HEK293 (cell line): Measurements from ENCODE around the gene SIGLEC15.
A peak's percentile ranks its signal among the peaks of the same experiment; 100 is the strongest.

ENCODE experiments used
- CTCF ChIA-PET: fragments of 350-600 bp; formaldehyde crosslinking; extraction: SDS; loops from one replicate; lab custom pipeline; 2021; ENCODE audit warnings: antibody characterized with exemption; lab: Yijun Ruan, JAX
- POLR2A ChIA-PET: fragments of 300-600 bp; formaldehyde crosslinking; extraction: SDS; loops from one replicate; lab custom pipeline; 2020; ENCODE audit warnings: antibody characterized with exemption, inconsistent platforms; lab: Yijun Ruan, JAX
- H3K27ac ChIP-seq: fragments of 200-500 bp; sonication (Bioruptor generic); 2 replicates; pipeline ENCODE4 v1.5.1; 2014; ENCODE audit warnings: low read depth, low read length, control low read depth, inconsistent platforms; ENCODE audit errors: extremely low read depth
- H3K36me3 ChIP-seq, 2 experiments: fragments of 200-500 bp in 1 of 2; sonication (Bioruptor generic) in 1 of 2; 1 replicate in 1 of 2; 2 replicates in 1 of 2; pipeline ENCODE4 v1.5.1; 2014 to 2017; ENCODE audit warnings: inconsistent platforms in 2 of 2, low read length in 2 of 2; ENCODE audit not compliant: control insufficient read depth in 2 of 2, insufficient read depth in 1 of 2
- H3K4me1 ChIP-seq: fragments of 200-500 bp; sonication (Bioruptor generic); 2 replicates; pipeline ENCODE4 v1.5.1; 2014; ENCODE audit warnings: mild to moderate bottlenecking, low read length, inconsistent platforms; ENCODE audit not compliant: control insufficient read depth, insufficient read depth
- H3K4me3 ChIP-seq: 2 replicates; pipeline ENCODE4 v1.5.1; 2011; ENCODE audit warnings: low read depth, mild to moderate bottlenecking, control low read depth, low read length, moderate library complexity
- H3K9me3 ChIP-seq: fragments of 200-500 bp; sonication (Bioruptor generic); 2 replicates; pipeline ENCODE4 v1.5.1; 2014; ENCODE audit warnings: low read depth, low read length, inconsistent platforms; ENCODE audit not compliant: control insufficient read depth, insufficient read depth
- HOXA7 ChIP-seq: sonication (generic); formaldehyde crosslinking; IDR thresholded peaks from 2 replicates; pipeline ENCODE4 v1.8.1; 2022; ENCODE audit warnings: missing genetic modification reagents, borderline replicate concordance
- ZBTB17 ChIP-seq: fragments of 450-650 bp; formaldehyde crosslinking; IDR thresholded peaks from 2 replicates; pipeline ENCODE4 v1.5.1; 2016; ENCODE audit warnings: missing biosample characterization, missing genetic modification characterization
- ZNF133 ChIP-seq: fragments of 450-650 bp; formaldehyde crosslinking; IDR thresholded peaks from 2 replicates; pipeline ENCODE4 v1.5.1; 2016; ENCODE audit warnings: missing biosample characterization, missing genetic modification characterization
- ZNF2 ChIP-seq: fragments of 450-650 bp; formaldehyde crosslinking; IDR thresholded peaks from 2 replicates; pipeline ENCODE4 v1.5.1; 2016; ENCODE audit warnings: missing biosample characterization, missing genetic modification characterization
- ZNF350 ChIP-seq: fragments of 450-650 bp; formaldehyde crosslinking; IDR thresholded peaks from 2 replicates; pipeline ENCODE4 v1.5.0; 2017; ENCODE audit warnings: missing biosample characterization, mild to moderate bottlenecking, missing genetic modification characterization
- ZNF354C ChIP-seq: fragments of 450-650 bp; formaldehyde crosslinking; IDR thresholded peaks from 2 replicates; pipeline ENCODE4 v1.5.1; 2016; ENCODE audit warnings: missing biosample characterization, missing genetic modification characterization, low read depth, borderline replicate concordance
- ZNF416 ChIP-seq: fragments of 450-650 bp; formaldehyde crosslinking; IDR thresholded peaks from 2 replicates; pipeline ENCODE4 v1.5.1; 2016; ENCODE audit warnings: missing biosample characterization, missing genetic modification characterization
- TF ChIP-seq, protein P1 (sequence below): fragments of 450-650 bp; formaldehyde crosslinking; IDR thresholded peaks from 2 replicates; pipeline ENCODE4 v1.5.1; 2016; ENCODE audit warnings: missing biosample characterization, missing genetic modification characterization
- TF ChIP-seq, protein P2 (sequence below): sonication (generic); formaldehyde crosslinking; IDR thresholded peaks from 2 replicates; pipeline ENCODE4 v1.8.1; 2022; ENCODE audit warnings: mild to moderate bottlenecking, moderate library complexity, missing genetic modification reagents

SIGLEC15 gene

DNA sequence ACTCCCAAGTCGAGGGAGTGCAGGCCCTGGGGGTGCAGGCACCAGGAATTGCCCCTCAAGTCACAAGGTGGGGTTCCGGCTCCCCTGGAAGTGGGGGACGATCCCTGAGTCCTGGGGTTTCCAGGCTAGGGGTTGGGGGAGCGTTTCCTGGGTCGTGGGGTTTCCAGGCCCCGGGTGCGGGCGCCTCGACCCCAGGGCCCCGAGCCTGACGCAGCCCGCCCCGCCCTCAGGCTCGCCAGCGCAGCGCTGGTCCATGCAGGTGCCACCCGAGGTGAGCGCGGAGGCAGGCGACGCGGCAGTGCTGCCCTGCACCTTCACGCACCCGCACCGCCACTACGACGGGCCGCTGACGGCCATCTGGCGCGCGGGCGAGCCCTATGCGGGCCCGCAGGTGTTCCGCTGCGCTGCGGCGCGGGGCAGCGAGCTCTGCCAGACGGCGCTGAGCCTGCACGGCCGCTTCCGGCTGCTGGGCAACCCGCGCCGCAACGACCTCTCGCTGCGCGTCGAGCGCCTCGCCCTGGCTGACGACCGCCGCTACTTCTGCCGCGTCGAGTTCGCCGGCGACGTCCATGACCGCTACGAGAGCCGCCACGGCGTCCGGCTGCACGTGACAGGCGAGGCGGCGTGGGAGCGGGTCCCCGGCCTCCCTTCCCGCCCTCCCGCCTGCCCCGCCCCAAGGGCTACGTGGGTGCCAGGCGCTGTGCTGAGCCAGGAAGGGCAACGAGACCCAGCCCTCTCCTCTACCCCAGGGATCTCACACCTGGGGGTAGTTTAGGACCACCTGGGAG lies 12.0 kb downstream of the SIGLEC15 start:
- ChIA-PET CTCF (interaction anchor here (0.7 to 1.7 kb wide), 4 partner anchors 51 to 173 kb away, joined by 3 to 7 read pairs (median 4); no protein-coding TSS in a partner anchor), POLR2A (no interaction called here)
- Histone ChIP-seq H3K27ac (no peak overlapping the region), H3K4me3 (no peak overlapping the region), H3K4me1 (peaks cover 3% of the 10 kb centered on the region; the same call in 1 of the 2 replicates), H3K36me3 (no peaks in the 10 kb centered on the region), H3K9me3 (no peaks in the 10 kb centered on the region)
- TF ChIP-seq ZNF350 (tag by site-specific recombination), result no peak

DNA sequence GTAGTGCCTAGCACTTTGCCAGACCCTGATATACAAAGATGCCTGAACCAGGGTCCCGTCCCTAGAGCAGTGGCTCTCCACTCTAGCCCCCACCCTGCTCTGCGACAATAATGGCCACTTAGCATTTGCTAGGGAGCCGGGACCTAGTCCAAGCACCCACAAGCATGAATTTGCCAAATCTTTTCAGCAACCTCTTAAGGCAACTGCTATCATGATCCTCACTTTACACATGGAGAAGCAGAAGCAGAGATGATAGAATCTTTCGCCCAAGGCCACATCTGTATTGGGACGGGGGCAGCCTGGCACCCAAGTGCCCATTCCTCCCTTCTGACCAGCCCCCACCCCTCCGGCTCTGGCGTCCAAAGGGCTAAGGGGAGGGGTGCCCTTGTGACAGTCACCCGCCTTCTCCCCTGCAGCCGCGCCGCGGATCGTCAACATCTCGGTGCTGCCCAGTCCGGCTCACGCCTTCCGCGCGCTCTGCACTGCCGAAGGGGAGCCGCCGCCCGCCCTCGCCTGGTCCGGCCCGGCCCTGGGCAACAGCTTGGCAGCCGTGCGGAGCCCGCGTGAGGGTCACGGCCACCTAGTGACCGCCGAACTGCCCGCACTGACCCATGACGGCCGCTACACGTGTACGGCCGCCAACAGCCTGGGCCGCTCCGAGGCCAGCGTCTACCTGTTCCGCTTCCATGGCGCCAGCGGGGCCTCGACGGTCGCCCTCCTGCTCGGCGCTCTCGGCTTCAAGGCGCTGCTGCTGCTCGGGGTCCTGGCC lies 13.0 kb downstream of the SIGLEC15 start:
- POLR2A ChIA-PET, result no interaction called here
- CTCF ChIA-PET, result interaction anchor here (0.7 to 2.0 kb wide), 5 partner anchors 12 to 150 kb away, joined by 3 to 14 read pairs (median 3); partner anchors contain the start of gene SLC14A1
- no peak overlapping the region for H3K4me3 ChIP-seq
- no peak for TF ChIP-seq ZNF416 (tag by site-specific recombination)
- H3K4me1 ChIP-seq, result peaks cover 3% of the 10 kb centered on the region; the same call in 1 of the 2 replicates
- H3K27ac ChIP-seq, result no peak overlapping the region
- H3K36me3 ChIP-seq, result no peaks in the 10 kb centered on the region
- H3K9me3 ChIP-seq, result no peaks in the 10 kb centered on the region

DNA sequence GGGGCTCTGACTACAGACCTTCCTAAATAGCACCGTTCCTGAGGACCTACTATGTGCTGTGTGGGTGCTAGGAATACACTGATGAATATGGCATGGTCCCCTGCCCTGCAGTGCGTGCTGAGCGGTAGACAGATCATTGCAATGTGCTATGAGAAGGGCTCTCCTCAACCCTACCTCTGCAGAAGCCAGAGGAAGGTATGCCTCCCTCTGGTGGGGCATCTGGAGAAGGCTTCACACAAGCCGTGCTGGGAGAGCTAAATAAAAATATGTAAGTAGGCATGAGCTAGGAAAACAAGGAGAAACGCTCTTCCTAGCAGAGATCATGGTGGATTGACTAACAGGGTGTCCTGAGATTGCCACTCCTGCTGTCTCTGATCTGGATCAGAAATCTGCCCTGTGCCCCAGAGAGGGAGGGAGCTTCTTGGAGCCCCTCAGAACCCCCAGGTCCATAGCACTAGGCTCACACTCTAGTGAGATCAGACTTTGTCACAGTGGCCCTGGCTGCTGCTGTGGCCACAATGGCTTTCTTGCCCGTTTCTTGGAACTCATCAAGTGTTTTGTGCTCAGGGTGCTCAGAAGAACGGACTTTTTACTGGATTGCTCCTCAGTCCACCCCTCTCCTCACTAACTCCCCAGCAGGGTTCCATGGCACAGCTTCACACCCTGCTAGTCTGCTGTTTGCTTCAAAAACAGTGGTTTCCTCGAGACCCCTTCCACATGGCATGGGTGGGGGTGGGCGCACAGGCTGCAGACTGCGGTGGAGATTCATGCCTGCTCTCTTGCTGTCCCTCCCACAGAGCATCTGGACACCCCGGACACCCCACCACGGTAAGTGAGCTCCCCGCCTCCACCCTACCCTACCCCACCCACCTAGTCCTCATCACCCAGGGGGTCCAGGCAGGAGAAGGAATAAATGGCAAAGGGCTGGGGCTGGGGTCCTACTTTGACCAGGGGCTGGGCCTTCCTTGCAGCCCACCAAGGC lies 14.2 kb downstream of the SIGLEC15 start:
- H3K9me3 ChIP-seq, result no peaks in the 10 kb centered on the region
- H3K27ac ChIP-seq, result no peak overlapping the region
- no peak overlapping the region for H3K4me3 ChIP-seq
- POLR2A ChIA-PET, result no interaction called here
- CTCF ChIA-PET, result interaction anchor here (0.6 to 2.0 kb wide), 22 partner anchors 8 to 1193 kb away, joined by 3 to 14 read pairs (median 4); partner anchors contain the start of gene SLC14A1
- H3K4me1 ChIP-seq, result peaks cover 3% of the 10 kb centered on the region; the same call in 1 of the 2 replicates
- TF ChIP-seq ZNF133, result no peak
- TF ChIP-seq, protein P1, sequence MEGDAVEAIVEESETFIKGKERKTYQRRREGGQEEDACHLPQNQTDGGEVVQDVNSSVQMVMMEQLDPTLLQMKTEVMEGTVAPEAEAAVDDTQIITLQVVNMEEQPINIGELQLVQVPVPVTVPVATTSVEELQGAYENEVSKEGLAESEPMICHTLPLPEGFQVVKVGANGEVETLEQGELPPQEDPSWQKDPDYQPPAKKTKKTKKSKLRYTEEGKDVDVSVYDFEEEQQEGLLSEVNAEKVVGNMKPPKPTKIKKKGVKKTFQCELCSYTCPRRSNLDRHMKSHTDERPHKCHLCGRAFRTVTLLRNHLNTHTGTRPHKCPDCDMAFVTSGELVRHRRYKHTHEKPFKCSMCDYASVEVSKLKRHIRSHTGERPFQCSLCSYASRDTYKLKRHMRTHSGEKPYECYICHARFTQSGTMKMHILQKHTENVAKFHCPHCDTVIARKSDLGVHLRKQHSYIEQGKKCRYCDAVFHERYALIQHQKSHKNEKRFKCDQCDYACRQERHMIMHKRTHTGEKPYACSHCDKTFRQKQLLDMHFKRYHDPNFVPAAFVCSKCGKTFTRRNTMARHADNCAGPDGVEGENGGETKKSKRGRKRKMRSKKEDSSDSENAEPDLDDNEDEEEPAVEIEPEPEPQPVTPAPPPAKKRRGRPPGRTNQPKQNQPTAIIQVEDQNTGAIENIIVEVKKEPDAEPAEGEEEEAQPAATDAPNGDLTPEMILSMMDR (tag by site-specific recombination), result peak; percentile 77
- H3K36me3 ChIP-seq, result no peaks in the 10 kb centered on the region

DNA sequence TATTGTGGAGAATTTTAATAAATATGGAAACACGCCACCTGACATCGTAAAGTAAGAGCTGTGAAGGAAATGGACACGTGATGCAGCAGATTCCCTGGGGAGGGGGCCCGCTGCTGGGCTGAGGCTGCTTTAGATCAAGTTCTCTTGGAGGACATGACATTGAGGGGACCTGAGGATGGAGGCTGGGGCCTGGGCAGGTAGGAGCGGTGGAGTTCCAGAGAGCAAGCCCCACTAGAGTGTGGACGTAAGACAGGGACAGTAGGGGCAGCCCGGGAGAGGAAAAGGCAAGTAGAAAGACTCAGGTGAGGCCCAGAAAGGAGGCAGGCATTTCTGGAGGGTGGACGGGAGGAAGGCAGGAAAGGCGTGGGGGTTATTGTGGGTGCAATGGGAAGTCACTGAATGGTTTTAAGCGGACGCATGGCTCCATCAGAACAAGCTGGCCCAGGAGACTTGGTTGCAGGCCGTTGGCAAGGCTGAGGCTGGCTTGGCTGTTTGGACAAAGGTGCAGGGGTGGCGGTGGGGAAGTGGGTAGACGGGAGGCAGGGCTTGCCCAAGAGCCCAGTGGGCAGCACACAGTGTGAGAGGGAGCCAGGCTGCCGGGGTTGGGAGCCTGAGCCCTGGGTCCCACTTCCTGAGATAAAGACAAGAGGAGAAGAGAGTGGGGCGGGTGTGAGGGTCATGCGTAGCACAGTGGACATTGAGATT lies 15.7 kb downstream of the SIGLEC15 start:
- TF ChIP-seq ZBTB17 (no peak), HOXA7 (CRISPR knock-in tag) (no peak), ZNF354C (tag by site-specific recombination) (no peak), ZNF2 (tag by site-specific recombination) (no peak)
- TF ChIP-seq, protein P2, sequence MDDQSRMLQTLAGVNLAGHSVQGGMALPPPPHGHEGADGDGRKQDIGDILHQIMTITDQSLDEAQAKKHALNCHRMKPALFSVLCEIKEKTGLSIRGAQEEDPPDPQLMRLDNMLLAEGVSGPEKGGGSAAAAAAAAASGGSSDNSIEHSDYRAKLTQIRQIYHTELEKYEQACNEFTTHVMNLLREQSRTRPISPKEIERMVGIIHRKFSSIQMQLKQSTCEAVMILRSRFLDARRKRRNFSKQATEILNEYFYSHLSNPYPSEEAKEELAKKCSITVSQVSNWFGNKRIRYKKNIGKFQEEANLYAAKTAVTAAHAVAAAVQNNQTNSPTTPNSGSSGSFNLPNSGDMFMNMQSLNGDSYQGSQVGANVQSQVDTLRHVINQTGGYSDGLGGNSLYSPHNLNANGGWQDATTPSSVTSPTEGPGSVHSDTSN (CRISPR knock-in tag), result no peak
- H3K4me3 ChIP-seq, result no peak overlapping the region
- H3K4me1 ChIP-seq, result peaks cover 3% of the 10 kb centered on the region; the same call in 1 of the 2 replicates
- no peaks in the 10 kb centered on the region for H3K9me3 ChIP-seq
- ChIA-PET POLR2A (no interaction called here), CTCF (no interaction called here)
- no peak overlapping the region for H3K27ac ChIP-seq
- H3K36me3 ChIP-seq, result no peaks in the 10 kb centered on the region
